ENCODE results near the gene HMCN2. TPM values are rescaled to one million over a fixed set of nuclear protein-coding genes. Genes with fewer than 3 reads are reported as not detected.

HMCN2 gene
- polyA plus RNA-seq, 1 of the 3 experiments (the other 2 are of a cell fraction) = 0.15 TPM

DNA sequence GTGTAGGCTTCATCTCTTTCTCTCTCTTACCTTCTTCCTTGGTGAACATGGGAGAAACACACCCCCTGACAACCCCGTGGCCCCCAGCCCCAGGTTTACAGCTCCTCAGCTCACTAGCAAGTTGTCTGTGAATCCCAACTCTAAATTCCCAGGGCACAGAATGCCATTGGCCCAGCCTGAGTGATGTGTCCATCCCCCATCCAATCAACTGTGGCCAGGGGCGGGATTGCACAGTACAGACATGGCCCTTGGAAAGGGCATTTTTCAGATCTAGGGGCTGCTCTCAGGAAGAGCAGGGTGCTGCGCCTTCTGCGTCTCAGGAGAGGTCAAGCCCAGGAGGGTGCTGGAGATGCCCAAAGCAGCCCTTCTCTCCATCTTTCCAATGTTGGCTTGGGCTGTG lies 131.0 kb downstream of the HMCN2 start:
- Histone ChIP-seq H3K9me2 (no peaks in the 10 kb centered on the region), H3K36me3 (replicated peaks in 1 of 2; ENCODE audit: control insufficient read depth in 1 of 2, insufficient read depth in 2 of 2, low read length in 1 of 2) (no peaks in the 10 kb centered on the region), H4K20me1 (ENCODE audit: insufficient read depth) (no peaks in the 10 kb centered on the region), H3K4me2 (no peak overlapping the region), H3K27ac (ENCODE audit: low read depth in 2 of 2, low read length in 1 of 2) (no peak overlapping the region), H3K9me3 (no peaks in the 10 kb centered on the region), H3K79me2 (ENCODE audit: insufficient read depth) (no peaks in the 10 kb centered on the region), H3K9ac (no peak overlapping the region), H3K4me3 (ENCODE audit: low read depth in 2 of 2, low read length in 1 of 2) (no peak overlapping the region), H3K27me3 (ENCODE audit: insufficient read depth) (no peaks in the 10 kb centered on the region), H3F3A (replicated peaks; ENCODE audit: insufficient read depth) (no peaks in the 10 kb centered on the region), H3K4me1 (ENCODE audit: control insufficient read depth in 1 of 2, insufficient read depth in 2 of 2, low read depth in 1 of 2, low read length in 1 of 2) (peaks cover 0 to 16% of the 10 kb centered on the region in 2 experiments; a peak in 1 of 4 replicates), H2AFZ (ENCODE audit: low read depth) (no peak overlapping the region)
- ChIA-PET POLR2A (no interaction called here), CTCF (interaction anchor here (1.8 kb wide), 1 partner anchor 286 kb away, joined by 5 read pairs; no protein-coding TSS in a partner anchor)
- DNase-seq = peak; percentile 62
- WGBS (ENCODE audit: low lambda C conversion rate) = 51% methylated on average over 2 of the region's 4 CpGs
- no peak for TF ChIP-seq FOXJ3 (CRISPR knock-in tag; IDR thresholded peaks at IDR 0.05)

DNA sequence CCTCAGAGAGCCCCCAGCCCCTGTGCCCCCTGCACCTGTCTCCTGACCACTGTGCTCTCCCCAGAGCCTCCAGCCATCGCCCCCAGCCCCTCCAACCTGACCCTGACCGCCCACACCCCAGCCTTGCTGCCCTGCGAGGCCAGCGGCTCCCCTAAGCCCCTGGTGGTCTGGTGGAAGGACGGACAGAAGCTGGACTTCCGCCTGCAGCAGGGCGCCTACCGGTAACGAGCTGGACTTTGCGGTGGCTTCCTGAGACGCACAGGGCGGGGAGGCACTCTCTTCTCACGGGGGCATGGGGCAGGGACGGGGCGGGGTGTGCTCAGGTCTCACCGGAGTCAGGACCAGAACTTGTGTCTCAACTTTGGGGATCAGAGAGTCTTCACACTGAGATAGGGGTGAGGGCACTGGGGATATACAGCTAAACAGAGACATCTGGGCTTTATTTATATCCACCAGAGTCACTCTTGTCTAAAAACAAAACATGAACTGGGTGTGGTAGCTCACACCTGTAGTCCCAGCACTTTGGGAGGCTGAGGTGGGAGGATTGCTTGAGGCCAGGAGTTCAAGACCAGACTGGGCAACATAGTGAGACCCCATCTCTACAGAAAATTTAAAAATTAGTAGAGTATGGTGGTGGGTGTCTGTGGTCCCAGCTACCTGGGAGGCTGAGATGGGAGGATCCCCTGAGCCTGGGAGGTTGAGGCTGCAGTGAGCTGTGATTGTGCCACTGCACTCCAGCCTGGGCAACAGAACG lies 133.1 kb downstream of the HMCN2 start:
- Histone ChIP-seq H2AFZ (ENCODE audit: low read depth) (no peak overlapping the region), H3K36me3 (replicated peaks in 1 of 2; ENCODE audit: control insufficient read depth in 1 of 2, insufficient read depth in 2 of 2, low read length in 1 of 2) (no peaks in the 10 kb centered on the region), H3K4me2 (no peak overlapping the region), H4K20me1 (ENCODE audit: insufficient read depth) (no peaks in the 10 kb centered on the region), H3K9me3 (no peaks in the 10 kb centered on the region), H3F3A (replicated peaks; ENCODE audit: insufficient read depth) (no peaks in the 10 kb centered on the region), H3K27ac (ENCODE audit: low read depth in 2 of 2, low read length in 1 of 2) (no peak overlapping the region), H3K9ac (no peak overlapping the region), H3K9me2 (no peaks in the 10 kb centered on the region), H3K4me1 (ENCODE audit: control insufficient read depth in 1 of 2, insufficient read depth in 2 of 2, low read depth in 1 of 2, low read length in 1 of 2) (peaks cover 0 to 16% of the 10 kb centered on the region in 2 experiments; a peak in 1 of 4 replicates), H3K4me3 (ENCODE audit: low read depth in 2 of 2, low read length in 1 of 2) (no peak overlapping the region), H3K79me2 (ENCODE audit: insufficient read depth) (no peaks in the 10 kb centered on the region), H3K27me3 (ENCODE audit: insufficient read depth) (no peaks in the 10 kb centered on the region)
- POLR2A ChIA-PET = no interaction called here
- WGBS (ENCODE audit: low lambda C conversion rate) = 77% methylated on average over 17 of the region's 17 CpGs
- CTCF ChIA-PET = interaction anchor here (1.1 kb wide), 1 partner anchor 285 kb away, joined by 4 read pairs; no protein-coding TSS in a partner anchor
- TF ChIP-seq SIN3A (IDR thresholded peaks at IDR 0.05; ENCODE audit: borderline replicate concordance, low read depth, low read length) (no peak), FOSL2 (IDR thresholded peaks at IDR 0.05; ENCODE audit: borderline replicate concordance, low read depth) (no peak)
- TF ChIP-seq, protein P1, sequence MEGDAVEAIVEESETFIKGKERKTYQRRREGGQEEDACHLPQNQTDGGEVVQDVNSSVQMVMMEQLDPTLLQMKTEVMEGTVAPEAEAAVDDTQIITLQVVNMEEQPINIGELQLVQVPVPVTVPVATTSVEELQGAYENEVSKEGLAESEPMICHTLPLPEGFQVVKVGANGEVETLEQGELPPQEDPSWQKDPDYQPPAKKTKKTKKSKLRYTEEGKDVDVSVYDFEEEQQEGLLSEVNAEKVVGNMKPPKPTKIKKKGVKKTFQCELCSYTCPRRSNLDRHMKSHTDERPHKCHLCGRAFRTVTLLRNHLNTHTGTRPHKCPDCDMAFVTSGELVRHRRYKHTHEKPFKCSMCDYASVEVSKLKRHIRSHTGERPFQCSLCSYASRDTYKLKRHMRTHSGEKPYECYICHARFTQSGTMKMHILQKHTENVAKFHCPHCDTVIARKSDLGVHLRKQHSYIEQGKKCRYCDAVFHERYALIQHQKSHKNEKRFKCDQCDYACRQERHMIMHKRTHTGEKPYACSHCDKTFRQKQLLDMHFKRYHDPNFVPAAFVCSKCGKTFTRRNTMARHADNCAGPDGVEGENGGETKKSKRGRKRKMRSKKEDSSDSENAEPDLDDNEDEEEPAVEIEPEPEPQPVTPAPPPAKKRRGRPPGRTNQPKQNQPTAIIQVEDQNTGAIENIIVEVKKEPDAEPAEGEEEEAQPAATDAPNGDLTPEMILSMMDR (IDR thresholded peaks at IDR 0.05) = no peak
- TF ChIP-seq, protein P2, sequence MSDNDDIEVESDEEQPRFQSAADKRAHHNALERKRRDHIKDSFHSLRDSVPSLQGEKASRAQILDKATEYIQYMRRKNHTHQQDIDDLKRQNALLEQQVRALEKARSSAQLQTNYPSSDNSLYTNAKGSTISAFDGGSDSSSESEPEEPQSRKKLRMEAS (IDR thresholded peaks at IDR 0.05; ENCODE audit: low read depth) = no peak
- TF ChIP-seq, protein P3, sequence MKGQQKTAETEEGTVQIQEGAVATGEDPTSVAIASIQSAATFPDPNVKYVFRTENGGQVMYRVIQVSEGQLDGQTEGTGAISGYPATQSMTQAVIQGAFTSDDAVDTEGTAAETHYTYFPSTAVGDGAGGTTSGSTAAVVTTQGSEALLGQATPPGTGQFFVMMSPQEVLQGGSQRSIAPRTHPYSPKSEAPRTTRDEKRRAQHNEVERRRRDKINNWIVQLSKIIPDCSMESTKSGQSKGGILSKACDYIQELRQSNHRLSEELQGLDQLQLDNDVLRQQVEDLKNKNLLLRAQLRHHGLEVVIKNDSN (IDR thresholded peaks at IDR 0.05; ENCODE audit: borderline replicate concordance, low read depth) = no peak
- no peak for DNase-seq
